WERI-Rb-1 (cell line): Measurements from ENCODE around the gene FAM83G.

Source experiments
- DNase-seq: peaks from one replicate; pipeline ENCODE4 v3.0.0-alpha.2; 2020
- H3K27ac ChIP-seq: fragments of 250-450 bp; sonication (Bioruptor Pico); 2 replicates; pipeline ENCODE4 v1.5.1; 2020; ENCODE audit warnings: mild to moderate bottlenecking, moderate library complexity
- H3K27me3 ChIP-seq: fragments of 250-450 bp; sonication (Bioruptor Pico); 2 replicates; pipeline ENCODE4 v1.5.1; 2021; ENCODE audit warnings: mild to moderate bottlenecking, low read depth, moderate library complexity; ENCODE audit not compliant: insufficient read depth, severe bottlenecking
- H3K36me3 ChIP-seq: fragments of 250-450 bp; sonication (Bioruptor Pico); 2 replicates; pipeline ENCODE4 v1.5.1; 2020; ENCODE audit warnings: mild to moderate bottlenecking, moderate library complexity
- H3K4me3 ChIP-seq: 2 replicates; pipeline ENCODE4 v1.5.1; 2011; ENCODE audit warnings: low read depth, mild to moderate bottlenecking, control low read depth, low read length
- H3K9me3 ChIP-seq: fragments of 250-450 bp; sonication (Bioruptor Pico); 2 replicates; pipeline ENCODE4 v1.5.1; 2021; ENCODE audit warnings: mild to moderate bottlenecking, moderate library complexity; ENCODE audit not compliant: severe bottlenecking
- TF ChIP-seq, protein P1 (sequence below): IDR thresholded peaks from 2 replicates; pipeline ENCODE4 v1.5.1; 2011; ENCODE audit warnings: low read depth, mild to moderate bottlenecking, control low read depth, inconsistent platforms, low read length

The FAM83G gene

DNA sequence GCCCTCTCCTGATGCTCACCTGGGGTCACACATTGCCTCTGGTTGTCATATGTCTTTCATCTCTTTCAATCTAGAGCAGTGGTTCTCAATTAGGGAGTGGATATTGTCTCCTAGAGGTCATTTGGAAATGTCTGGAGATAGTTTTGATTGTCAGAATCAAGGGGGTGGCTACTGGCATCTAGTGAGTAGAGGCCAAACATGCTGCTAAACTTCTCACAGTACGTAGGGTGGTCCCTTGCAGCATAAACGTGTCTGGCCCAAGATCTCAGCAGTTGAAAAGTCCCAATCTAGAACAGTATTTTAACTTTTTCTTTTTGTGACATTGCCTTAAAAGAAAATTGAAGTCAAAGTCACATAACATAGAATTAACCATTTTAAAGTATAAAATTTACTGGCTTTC is 83.1 kb downstream of the FAM83G start:
- Histone ChIP-seq H3K27ac (no peak overlapping the region), H3K36me3 (peaks cover 29% of the 10 kb centered on the region), H3K4me3 (no peak overlapping the region), H3K9me3 (no peaks in the 10 kb centered on the region), H3K27me3 (no peaks in the 10 kb centered on the region)
- TF ChIP-seq, protein P1, sequence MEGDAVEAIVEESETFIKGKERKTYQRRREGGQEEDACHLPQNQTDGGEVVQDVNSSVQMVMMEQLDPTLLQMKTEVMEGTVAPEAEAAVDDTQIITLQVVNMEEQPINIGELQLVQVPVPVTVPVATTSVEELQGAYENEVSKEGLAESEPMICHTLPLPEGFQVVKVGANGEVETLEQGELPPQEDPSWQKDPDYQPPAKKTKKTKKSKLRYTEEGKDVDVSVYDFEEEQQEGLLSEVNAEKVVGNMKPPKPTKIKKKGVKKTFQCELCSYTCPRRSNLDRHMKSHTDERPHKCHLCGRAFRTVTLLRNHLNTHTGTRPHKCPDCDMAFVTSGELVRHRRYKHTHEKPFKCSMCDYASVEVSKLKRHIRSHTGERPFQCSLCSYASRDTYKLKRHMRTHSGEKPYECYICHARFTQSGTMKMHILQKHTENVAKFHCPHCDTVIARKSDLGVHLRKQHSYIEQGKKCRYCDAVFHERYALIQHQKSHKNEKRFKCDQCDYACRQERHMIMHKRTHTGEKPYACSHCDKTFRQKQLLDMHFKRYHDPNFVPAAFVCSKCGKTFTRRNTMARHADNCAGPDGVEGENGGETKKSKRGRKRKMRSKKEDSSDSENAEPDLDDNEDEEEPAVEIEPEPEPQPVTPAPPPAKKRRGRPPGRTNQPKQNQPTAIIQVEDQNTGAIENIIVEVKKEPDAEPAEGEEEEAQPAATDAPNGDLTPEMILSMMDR = no peak
- no peak for DNase-seq

DNA sequence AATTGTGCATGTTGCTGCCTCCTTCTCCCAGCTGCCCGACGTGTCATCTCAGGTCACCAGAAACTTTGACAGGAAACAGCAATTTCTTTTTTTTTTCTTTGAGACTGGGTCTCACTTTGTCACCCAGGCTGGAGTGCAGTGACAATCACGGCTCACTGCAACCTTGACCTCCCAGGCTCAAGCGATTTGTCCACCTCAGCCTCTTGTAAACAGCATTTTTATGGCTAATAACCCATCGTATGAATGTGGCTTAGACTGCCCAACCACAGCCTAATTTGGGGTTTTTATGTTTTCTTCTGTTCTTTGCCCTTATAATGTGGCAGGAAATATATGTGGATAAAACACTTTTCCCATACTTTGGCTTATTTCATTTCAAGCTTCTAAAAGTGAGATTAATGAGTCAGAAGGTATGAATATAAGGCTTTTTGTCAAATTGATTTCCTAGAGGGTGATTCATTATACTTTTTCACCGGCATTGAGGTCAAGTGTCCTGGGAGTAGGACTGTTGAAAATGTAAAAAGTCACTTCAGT is 83.6 kb downstream of the FAM83G start:
- H3K27me3 ChIP-seq = no peaks in the 10 kb centered on the region
- no peak overlapping the region for H3K4me3 ChIP-seq
- peaks cover 32% of the 10 kb centered on the region for H3K36me3 ChIP-seq
- TF ChIP-seq, protein P1 = no peak
- H3K27ac ChIP-seq = no peak overlapping the region
- DNase-seq = no peak
- H3K9me3 ChIP-seq = no peaks in the 10 kb centered on the region

DNA sequence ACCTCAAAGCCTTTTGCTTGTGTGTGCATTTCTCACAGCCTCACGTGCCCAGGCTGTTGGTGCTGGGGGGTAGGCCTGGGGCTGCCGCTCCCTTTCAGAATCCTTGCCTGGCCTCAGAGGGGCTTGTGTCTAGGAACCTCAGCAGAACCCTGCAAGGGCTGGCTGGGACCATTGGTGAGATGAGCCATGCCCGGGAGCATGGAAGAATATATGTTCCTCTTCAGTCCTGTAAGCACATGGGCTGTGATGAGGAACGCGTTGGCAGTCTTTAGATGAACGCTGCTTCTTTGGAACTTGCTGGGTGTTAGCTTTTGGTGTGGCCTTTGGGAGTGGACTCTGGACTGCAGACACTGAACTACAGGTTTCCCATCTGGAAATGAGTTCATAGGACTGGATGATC is 84.6 kb downstream of the FAM83G start:
- TF ChIP-seq, protein P1 = no peak

More for the DNA sequence above, 84.6 kb downstream of the FAM83G start:
- Histone ChIP-seq H3K9me3 (no peaks in the 10 kb centered on the region), H3K27ac (no peak overlapping the region), H3K27me3 (no peaks in the 10 kb centered on the region), H3K4me3 (no peak overlapping the region), H3K36me3 (peaks cover 33% of the 10 kb centered on the region)
- DNase-seq = no peak
